Ovary (tissue), 3 donors: ENCODE measurements around the gene SLC44A4.
"Not testable (repeated sequence)": the region's sequence is repeated elsewhere in the genome, so short reads cannot be mapped to it uniquely, and the experiment has no call there.

ENCODE experiments used
- CTCF ChIP-seq, 3 donors: fragments of 450-650 bp in 2 of 3; fragments of 200-600 bp in 1 of 3; IDR thresholded peaks; one replicate each; pipeline versions ENCODE4 v1.5.1 to v1.8.0; 2016 to 2022; ENCODE audit warnings: antibody characterized with exemption in 3 of 3, mild to moderate bottlenecking in 1 of 3
- EP300 ChIP-seq: sonication (generic); formaldehyde crosslinking; IDR thresholded peaks from one replicate; pipeline ENCODE4 v1.6.1; 2017; ENCODE audit warnings: antibody characterized with exemption
- POLR2A ChIP-seq: fragments of 450-650 bp; IDR thresholded peaks from one replicate; pipeline ENCODE4 v1.6.1; 2017; ENCODE audit warnings: antibody characterized with exemption, mild to moderate bottlenecking, moderate library complexity
- donor health status: DM: no; HTN: no; CAD: no.

GRCh38 chr6:31838114-31838553, 40.7 kb downstream of the SLC44A4 start:
- not testable (repeated sequence) for TF ChIP-seq CTCF (IDR thresholded peaks at IDR 0.05); POLR2A; EP300
